Tibial nerve (tissue), 4 donors: ENCODE measurements around the gene NPHS1. TPM values are rescaled to one million over a fixed set of nuclear protein-coding genes. Genes with fewer than 3 reads are reported as not detected.

Experiments
- DNase-seq, 2 donors: peaks; one replicate each; pipeline ENCODE4 v3.0.0-alpha.2; 2019; ENCODE audit warnings: low spot score in 2 of 2
- H3K27ac ChIP-seq, 4 donors: fragments of 200-600 bp; sonication (generic) in 3 of 4; one replicate each; pipeline ENCODE4 v1.5.1; 2017 to 2019; ENCODE audit warnings: mild to moderate bottlenecking in 1 of 4
- H3K27me3 ChIP-seq, 2 donors: fragments of 200-600 bp; sonication (generic) in 1 of 2; one replicate each; pipeline versions ENCODE4 v1.5.1 to v1.6.0; 2017 to 2019
- H3K36me3 ChIP-seq, 3 donors: fragments of 200-600 bp; sonication (generic); one replicate each; pipeline ENCODE4 v1.5.1; 2018 to 2019
- H3K4me1 ChIP-seq, 4 donors: fragments of 200-600 bp; sonication (generic) in 3 of 4; one replicate each; pipeline ENCODE4 v1.5.1; 2017 to 2019
- H3K4me3 ChIP-seq, 4 donors: fragments of 200-600 bp; sonication (generic) in 3 of 4; one replicate each; pipeline ENCODE4 v1.5.1; 2017 to 2019; ENCODE audit warnings: mild to moderate bottlenecking in 1 of 4, moderate library complexity in 1 of 4
- H3K9me3 ChIP-seq, 4 donors: fragments of 200-600 bp; sonication (generic) in 3 of 4; one replicate each; pipeline ENCODE4 v1.5.1; 2017 to 2019
- CTCF ChIP-seq, 5 experiments: fragments of 200-600 bp in 3 of 5; fragments of 450-650 bp in 2 of 5; sonication (generic) in 3 of 5; IDR thresholded peaks; one replicate each; pipeline ENCODE4 v1.5.1; 2016 to 2019; ENCODE audit warnings: antibody characterized with exemption in 5 of 5, mild to moderate bottlenecking in 3 of 5, moderate library complexity in 2 of 5
- EP300 ChIP-seq, 2 donors: sonication (generic); formaldehyde crosslinking; IDR thresholded peaks; one replicate each; pipeline ENCODE4 v1.6.1; 2017; ENCODE audit warnings: antibody characterized with exemption in 2 of 2, mild to moderate bottlenecking in 1 of 2
- POLR2A ChIP-seq, 2 donors: fragments of 450-650 bp; IDR thresholded peaks; one replicate each; pipeline ENCODE4 v1.6.1; 2017; ENCODE audit warnings: antibody characterized with exemption in 2 of 2, mild to moderate bottlenecking in 2 of 2, moderate library complexity in 2 of 2
- WGBS, 2 donors: methylation state at CpG; one replicate each; pipeline ENCODE4 v1.1.5; 2018; 5-methylcytosine and 5-hydroxymethylcytosine counted together
- total RNA-seq, 4 donors: library from RNA; depleted of rRNA; stranded (reverse); fragments of >200 nt; gene quantifications; one replicate each; pipeline ENCODE4 v1.1.0, GENCODE V29; 2016

The NPHS1 gene
- total RNA-seq, 4 donors from 2014 or later = not detected

- H3K36me3 ChIP-seq = no peaks in the 10 kb centered on the region
- H3K27ac ChIP-seq = no peak overlapping the region
- peaks cover 0 to 16% (median 0%) of the 10 kb centered on the region in 4 donors for H3K9me3 ChIP-seq
- WGBS, 2 donors = 34 to 43% methylated on average over 19 of the region's 19 CpGs
- H3K4me1 ChIP-seq = peaks cover 0 to 19% (median 4%) of the 10 kb centered on the region in 4 donors
- no peak overlapping the region for H3K4me3 ChIP-seq
- peaks cover 0 to 80% of the 10 kb centered on the region in 2 donors for H3K27me3 ChIP-seq
- no peak for DNase-seq
- TF ChIP-seq CTCF (IDR thresholded peaks at IDR 0.05) = no peak
- no peak for TF ChIP-seq POLR2A (IDR thresholded peaks at IDR 0.05)
- no peak for TF ChIP-seq EP300 (IDR thresholded peaks at IDR 0.05)
These were observed 9.4 kb upstream of the NPHS1 start for GRCh38 chr19:35861640-35862160.

- Histone ChIP-seq H3K4me1 (peaks cover 0 to 26% (median 9%) of the 10 kb centered on the region in 4 donors), H3K4me3 (no peak overlapping the region), H3K36me3 (no peaks in the 10 kb centered on the region), H3K9me3 (peaks cover 0 to 16% (median 0%) of the 10 kb centered on the region in 4 donors), H3K27ac (no peak overlapping the region), H3K27me3 (peaks cover 0 to 81% of the 10 kb centered on the region in 2 donors)
- TF ChIP-seq EP300 (IDR thresholded peaks at IDR 0.05) = no peak
- no peak for TF ChIP-seq CTCF (IDR thresholded peaks at IDR 0.05)
- no peak for TF ChIP-seq POLR2A (IDR thresholded peaks at IDR 0.05)
- DNase-seq = no peak
- 7 to 9% methylated on average over 42 to 55 of the region's 55 CpGs for WGBS, 2 donors
These were observed 8.7 kb upstream of the NPHS1 start for GRCh38 chr19:35860818-35861639.

GRCh38 chr19:35860436-35860817 is 8.1 kb upstream of the NPHS1 start:
- no peaks in the 10 kb centered on the region for H3K36me3 ChIP-seq
- no peak overlapping the region for H3K4me3 ChIP-seq
- peaks cover 0 to 16% (median 0%) of the 10 kb centered on the region in 4 donors for H3K9me3 ChIP-seq
- DNase-seq = no peak
- WGBS, 2 donors = 0 to 19% methylated on average over 2 to 19 of the region's 24 CpGs
- H3K27me3 ChIP-seq = peaks cover 0 to 87% of the 10 kb centered on the region in 2 donors
- TF ChIP-seq CTCF (IDR thresholded peaks at IDR 0.05) = no peak
- no peak for TF ChIP-seq EP300 (IDR thresholded peaks at IDR 0.05)
- no peak for TF ChIP-seq POLR2A (IDR thresholded peaks at IDR 0.05)
- no peak overlapping the region for H3K27ac ChIP-seq
- peaks cover 0 to 28% (median 10%) of the 10 kb centered on the region in 4 donors for H3K4me1 ChIP-seq

GRCh38 chr19:35859414-35859813 is 7.1 kb upstream of the NPHS1 start:
- H3K4me1 ChIP-seq = peaks cover 0 to 28% (median 10%) of the 10 kb centered on the region in 4 donors
- H3K4me3 ChIP-seq = no peak overlapping the region
- 74 to 76% methylated on average over 4 of the region's 4 CpGs for WGBS, 2 donors
- no peak for DNase-seq
- peaks cover 0 to 16% (median 0%) of the 10 kb centered on the region in 4 donors for H3K9me3 ChIP-seq
- H3K27ac ChIP-seq = no peak overlapping the region
- TF ChIP-seq EP300 (IDR thresholded peaks at IDR 0.05) = no peak
- TF ChIP-seq POLR2A (IDR thresholded peaks at IDR 0.05) = no peak
- TF ChIP-seq CTCF (IDR thresholded peaks at IDR 0.05) = no peak
- peaks cover 0 to 94% of the 10 kb centered on the region in 2 donors for H3K27me3 ChIP-seq
- H3K36me3 ChIP-seq = no peaks in the 10 kb centered on the region

- 72% methylated on average over 5 to 6 of the region's 6 CpGs for WGBS, 2 donors
- TF ChIP-seq EP300 (IDR thresholded peaks at IDR 0.05) (no peak), POLR2A (IDR thresholded peaks at IDR 0.05) (no peak)
- no peak overlapping the region for H3K4me3 ChIP-seq
- DNase-seq = no peak
- no peak overlapping the region for H3K27ac ChIP-seq
- H3K4me1 ChIP-seq = peaks cover 0 to 28% (median 10%) of the 10 kb centered on the region in 4 donors
- H3K36me3 ChIP-seq = no peaks in the 10 kb centered on the region
- peaks cover 0 to 94% of the 10 kb centered on the region in 2 donors for H3K27me3 ChIP-seq
- H3K9me3 ChIP-seq = peaks cover 0 to 16% (median 0%) of the 10 kb centered on the region in 4 donors
These were observed 6.0 kb upstream of the NPHS1 start for GRCh38 chr19:35858311-35858710.
